Ovary (tissue), 3 donors: ENCODE measurements around the gene GRIN2A.

Experiments used
- CTCF ChIP-seq, 3 donors: fragments of 450-650 bp in 2 of 3; fragments of 200-600 bp in 1 of 3; IDR thresholded peaks; one replicate each; pipeline versions ENCODE4 v1.5.1 to v1.8.0; 2016 to 2022; ENCODE audit warnings: antibody characterized with exemption in 3 of 3, mild to moderate bottlenecking in 1 of 3
- EP300 ChIP-seq: sonication (generic); formaldehyde crosslinking; IDR thresholded peaks from one replicate; pipeline ENCODE4 v1.6.1; 2017; ENCODE audit warnings: antibody characterized with exemption
- POLR2A ChIP-seq: fragments of 450-650 bp; IDR thresholded peaks from one replicate; pipeline ENCODE4 v1.6.1; 2017; ENCODE audit warnings: antibody characterized with exemption, mild to moderate bottlenecking, moderate library complexity
- donor health status: DM: no; HTN: no; CAD: no.

- TF ChIP-seq POLR2A (no peak), CTCF (IDR thresholded peaks at IDR 0.05) (no peak), EP300 (no peak)
Observed at GRCh38 chr16:9970244-9970643, 212.0 kb downstream of the GRIN2A start.
